Liver (tissue), 9 donors: ENCODE results near the gene CRYZL1. TPM values are rescaled to one million over a fixed set of nuclear protein-coding genes. Genes with fewer than 3 reads are reported as not detected.

Source experiments
- DNase-seq: peaks from one replicate; pipeline ENCODE4 v3.0.0-alpha.2; 2017; ENCODE audit warnings: low spot score
- H3K27ac ChIP-seq, 2 donors: one replicate each; pipeline ENCODE4 v1.7.0; 2013; ENCODE audit warnings: inconsistent platforms in 2 of 2, low read length in 2 of 2, control low read depth in 1 of 2, low read depth in 1 of 2, mild to moderate bottlenecking in 1 of 2
- H3K27me3 ChIP-seq, 4 donors: one replicate each; pipeline versions ENCODE4 v1.6.1 to v1.7.0; 2013; ENCODE audit warnings: low read length in 3 of 4, inconsistent platforms in 1 of 4, mild to moderate bottlenecking in 1 of 4, moderate library complexity in 1 of 4; ENCODE audit not compliant: control insufficient read depth in 4 of 4, insufficient read depth in 4 of 4
- H3K36me3 ChIP-seq, 4 donors: one replicate each; pipeline versions ENCODE4 v1.6.1 to v1.7.0; 2013; ENCODE audit warnings: low read length in 3 of 4, mild to moderate bottlenecking in 3 of 4, low read depth in 1 of 4, moderate library complexity in 1 of 4; ENCODE audit not compliant: control insufficient read depth in 4 of 4, insufficient read depth in 3 of 4
- H3K4me1 ChIP-seq, 4 donors: one replicate each; pipeline versions ENCODE4 v1.6.1 to v1.7.0; 2013; ENCODE audit warnings: low read length in 3 of 4, mild to moderate bottlenecking in 3 of 4, moderate library complexity in 1 of 4; ENCODE audit not compliant: control insufficient read depth in 4 of 4, insufficient read depth in 4 of 4
- H3K4me3 ChIP-seq, 3 donors: one replicate each; pipeline versions ENCODE4 v1.6.1 to v1.7.0; 2013; ENCODE audit warnings: low read length in 3 of 3, control low read depth in 1 of 3, low read depth in 1 of 3, mild to moderate bottlenecking in 1 of 3
- H3K9ac ChIP-seq, 2 donors: one replicate each; pipeline ENCODE4 v1.7.0; 2013; ENCODE audit warnings: low read length in 2 of 2, mild to moderate bottlenecking in 2 of 2, moderate library complexity in 2 of 2, control low read depth in 1 of 2, low read depth in 1 of 2
- H3K9me3 ChIP-seq, 4 donors: one replicate each; pipeline versions ENCODE4 v1.6.1 to v1.7.0; 2013; ENCODE audit warnings: low read length in 3 of 4; ENCODE audit not compliant: control insufficient read depth in 4 of 4
- ATF3 ChIP-seq: IDR thresholded peaks from 2 replicates; pipeline ENCODE4 v1.6.1; 2016; ENCODE audit warnings: antibody characterized with exemption
- CTCF ChIP-seq: fragments of 150-350 bp; IDR thresholded peaks from 2 replicates; pipeline ENCODE4 v1.5.1; 2017; ENCODE audit warnings: improper control_type of control experiment, low read depth, low read length; ENCODE audit not compliant: missing input control
- FOXA1 ChIP-seq: IDR thresholded peaks from 2 replicates; pipeline ENCODE4 v1.6.1; 2016; ENCODE audit warnings: antibody characterized with exemption
- FOXA2 ChIP-seq: IDR thresholded peaks from 2 replicates; pipeline ENCODE4 v1.6.1; 2016; ENCODE audit warnings: antibody characterized with exemption
- GABPA ChIP-seq, 2 donors: IDR thresholded peaks in 1 of 2; conservative IDR thresholded peaks in 1 of 2; 2 replicates each; pipeline ENCODE4 v1.6.1; 2016; ENCODE audit warnings: antibody characterized with exemption in 2 of 2, mild to moderate bottlenecking in 1 of 2, moderate library complexity in 1 of 2
- HNF4A ChIP-seq, 2 donors: conservative IDR thresholded peaks; 2 replicates each; pipeline ENCODE4 v1.6.1; 2016; ENCODE audit warnings: antibody characterized with exemption in 2 of 2, mild to moderate bottlenecking in 2 of 2
- JUND ChIP-seq, 2 donors: IDR thresholded peaks; 2 replicates each; pipeline ENCODE4 v1.6.1; 2016; ENCODE audit warnings: antibody characterized with exemption in 2 of 2
- RAD21 ChIP-seq, 2 donors: IDR thresholded peaks; 2 replicates each; pipeline ENCODE4 v1.6.1; 2016; ENCODE audit warnings: antibody characterized with exemption in 2 of 2, mild to moderate bottlenecking in 2 of 2
- REST ChIP-seq: IDR thresholded peaks from 2 replicates; pipeline ENCODE4 v1.6.1; 2016; ENCODE audit warnings: antibody characterized with exemption, mild to moderate bottlenecking
- SP1 ChIP-seq: IDR thresholded peaks from 2 replicates; pipeline ENCODE4 v1.6.1; 2018; ENCODE audit warnings: antibody characterized with exemption, mild to moderate bottlenecking
- WGBS: extraction: QIAGEN DNeasy Blood & Tissue Kit; methylation state at CpG from one replicate; pipeline ENCODE4 v1.1.7; 2013; 5-methylcytosine and 5-hydroxymethylcytosine counted together
- polyA plus RNA-seq, 2 donors: library from polyadenylated mRNA; stranded (reverse) in 1 of 2; unstranded in 1 of 2; fragments of 200-250 nt in 1 of 2; fragments of >200 nt in 1 of 2; fragmentation: Nextera tagmentation in 1 of 2; extraction: Ambion mirVana in 1 of 2; gene quantifications; one replicate each; pipeline versions ENCODE4 v1.2.1 to v1.2.3, GENCODE V29; 2013 to 2015
- total RNA-seq, 2 donors: library from RNA; depleted of rRNA; stranded (reverse); fragments of >200 nt; gene quantifications; one replicate each; pipeline ENCODE4 v1.2.3, GENCODE V29; 2014
- donor health status: healthy.
- donor health status: healthy.
- donor health status: healthy.
- donor health status: healthy.
- donor health status: healthy.

Gene CRYZL1
- total and polyA plus RNA-seq, 4 donors, result 6.8 to 18.1 (median 11.5) TPM

- no peak overlapping the region for H3K27ac ChIP-seq
- WGBS, result 85% methylated on average over 8 of the region's 8 CpGs
Measured at GRCh38 chr21:33673473-33673872, 31.9 kb upstream of the CRYZL1 start.

More at GRCh38 chr21:33673473-33673872, 31.9 kb upstream of the CRYZL1 start:
- no peak for DNase-seq
- Histone ChIP-seq H3K36me3 (no peaks in the 10 kb centered on the region), H3K4me1 (peaks cover 6 to 17% (median 13%) of the 10 kb centered on the region in 4 donors), H3K4me3 (no peak overlapping the region), H3K27me3 (no peaks in the 10 kb centered on the region), H3K9me3 (no peaks in the 10 kb centered on the region), H3K9ac (no peak overlapping the region)
- no peak for TF ChIP-seq ATF3
- TF ChIP-seq SP1, result no peak
- TF ChIP-seq CTCF, result no peak
- no peak for TF ChIP-seq FOXA2
- TF ChIP-seq REST, result no peak
- TF ChIP-seq GABPA (IDR thresholded peaks at IDR 0.05 in 1 of 2, conservative IDR thresholded peaks at IDR 0.05 in 1 of 2), result no peak
- TF ChIP-seq HNF4A (conservative IDR thresholded peaks at IDR 0.05), result no peak
- TF ChIP-seq RAD21 (IDR thresholded peaks at IDR 0.05), result no peak
- TF ChIP-seq JUND (IDR thresholded peaks at IDR 0.05), result no peak
- TF ChIP-seq FOXA1, result no peak
